HK-2 (cell line): ENCODE results near the gene TNRC18.
"Not testable (repeated sequence)": the region's sequence is repeated elsewhere in the genome, so short reads cannot be mapped to it uniquely, and the experiment has no call there.

ENCODE experiments used
- DNase-seq: peaks from one replicate; pipeline ENCODE4 v3.0.0-alpha.2; 2018; ENCODE audit not compliant: unreplicated experiment

Gene TNRC18

GRCh38 chr7:5379546-5379945 lies 44.1 kb downstream of the TNRC18 start:
- DNase-seq, result no peak

GRCh38 chr7:5377816-5378215 lies 45.8 kb downstream of the TNRC18 start:
- no peak for DNase-seq

GRCh38 chr7:5377279-5377678 lies 46.4 kb downstream of the TNRC18 start:
- DNase-seq, result no peak

DNA sequence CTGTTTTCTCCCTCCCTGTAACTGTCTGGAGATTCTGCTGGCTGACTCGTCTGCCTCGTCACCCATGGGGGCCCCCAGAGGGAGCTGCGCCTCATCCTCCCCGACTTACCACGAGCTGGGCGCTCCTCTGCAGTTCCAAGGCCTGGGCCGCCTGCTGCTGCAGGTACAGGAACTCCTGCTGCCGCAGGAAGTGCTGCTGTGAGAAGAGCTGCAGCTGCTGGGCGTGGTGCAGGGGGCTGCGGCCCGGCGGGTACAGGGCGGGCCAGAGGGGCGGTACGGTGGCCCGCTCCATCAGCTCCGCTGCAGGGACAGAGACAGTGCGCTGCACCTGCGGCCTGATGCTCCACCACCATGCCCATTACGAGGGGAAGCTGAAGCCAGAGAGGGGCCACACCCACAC lies 47.7 kb downstream of the TNRC18 start:
- no peak for DNase-seq

GRCh38 chr7:5374464-5374863 lies 49.2 kb downstream of the TNRC18 start:
- DNase-seq, result no peak

DNA sequence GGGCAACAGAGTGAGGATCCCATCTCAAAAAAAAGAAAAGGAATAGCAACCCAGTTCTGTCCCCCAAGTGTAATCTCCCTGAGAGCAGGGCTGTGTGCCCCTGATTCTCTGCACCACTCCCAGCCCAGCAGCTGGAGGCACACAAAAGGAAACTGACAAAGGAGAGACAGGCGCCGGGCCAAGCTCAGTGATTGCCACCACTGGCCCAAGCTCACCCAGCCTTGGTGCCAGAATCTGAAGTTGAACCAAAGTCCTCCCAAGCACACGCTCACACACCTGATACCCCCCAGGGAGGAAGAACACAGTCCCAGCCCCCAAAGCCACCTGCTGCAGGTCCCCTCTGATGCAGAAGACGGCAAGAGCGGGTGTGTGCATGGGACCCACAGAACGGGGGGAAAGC lies 50.3 kb downstream of the TNRC18 start:
- no peak for DNase-seq

GRCh38 chr7:5370454-5371353 lies 52.9 kb downstream of the TNRC18 start:
- DNase-seq, result no peak

DNA sequence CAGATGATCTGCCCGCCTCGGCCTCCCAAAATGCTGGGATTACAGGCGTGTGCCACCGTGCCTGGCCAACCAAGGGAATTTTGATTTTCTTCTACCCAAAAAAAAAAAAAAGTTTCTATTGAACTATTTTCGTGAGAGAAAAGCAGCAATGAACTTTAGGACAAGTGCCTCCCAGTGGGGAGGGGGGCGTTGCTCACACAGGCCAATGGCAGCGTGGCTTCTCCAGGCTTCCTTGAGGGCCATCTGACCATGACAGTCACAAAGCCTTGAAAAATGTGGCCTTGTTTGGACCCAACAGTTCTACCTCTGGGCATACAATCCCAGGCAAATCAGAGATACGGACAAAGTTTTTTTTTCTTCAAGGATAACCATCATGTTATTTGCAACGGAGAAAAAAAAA lies 56.0 kb downstream of the TNRC18 start:
- no peak for DNase-seq

GRCh38 chr7:5365976-5366625 lies 57.5 kb downstream of the TNRC18 start:
- DNase-seq, result peak; percentile 55

DNA sequence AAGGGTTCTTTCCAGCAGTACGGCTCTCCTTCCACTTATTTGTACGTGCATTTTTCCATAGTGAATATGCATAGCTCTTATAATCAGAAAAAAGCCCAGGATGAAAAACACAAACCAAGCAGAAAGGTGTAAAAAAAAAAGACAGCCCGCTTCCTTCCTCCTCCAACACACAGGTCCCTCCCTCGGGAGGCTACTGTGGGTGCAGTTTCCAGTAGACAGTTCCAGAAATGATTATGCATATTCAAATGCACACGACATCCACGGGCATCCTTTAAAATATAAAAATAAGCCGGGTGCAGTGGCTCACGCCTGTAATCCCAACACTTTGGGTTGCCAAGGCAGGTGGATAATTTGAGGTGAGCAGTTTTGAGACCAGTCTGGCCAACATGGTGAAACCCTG lies 59.9 kb downstream of the TNRC18 start:
- no peak for DNase-seq

- no peak for DNase-seq
These were observed 61.2 kb downstream of the TNRC18 start for GRCh38 chr7:5362466-5362865.

DNA sequence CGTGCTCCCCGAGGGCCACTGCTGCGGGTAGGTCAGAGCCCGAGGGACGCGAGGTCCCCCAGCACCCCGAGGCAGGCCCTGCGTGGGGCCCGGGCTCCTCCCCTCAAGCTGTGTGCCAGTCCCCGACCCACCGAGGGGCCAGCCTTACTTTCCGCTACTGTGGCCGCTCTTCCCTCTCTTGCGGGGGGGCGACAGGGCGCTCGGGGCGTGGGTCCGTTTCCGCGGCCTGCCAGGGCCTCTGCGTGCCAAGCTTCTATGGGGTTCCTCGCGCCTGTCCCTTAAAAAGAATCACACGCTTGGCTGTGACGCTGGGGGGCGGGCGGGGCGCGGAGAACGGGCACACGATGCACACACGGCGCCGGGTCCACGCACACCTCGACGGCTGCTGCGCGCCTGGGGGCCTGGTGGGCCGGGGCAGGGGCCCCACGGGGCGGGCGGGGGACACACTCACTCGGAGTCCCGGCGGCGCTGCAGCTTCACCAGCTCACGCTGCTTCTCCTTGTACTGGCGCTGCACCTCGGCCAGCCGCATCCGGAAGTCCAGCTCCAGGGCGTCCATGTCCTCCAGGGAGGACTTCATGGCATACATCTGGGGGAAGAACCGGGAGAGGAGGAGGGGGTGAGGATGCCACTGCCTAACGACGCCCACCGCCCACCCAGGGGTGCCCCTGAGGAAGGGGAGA lies 62.0 kb downstream of the TNRC18 start:
- DNase-seq, result no peak

GRCh38 chr7:5360971-5361370 lies 62.7 kb downstream of the TNRC18 start:
- no peak for DNase-seq

DNA sequence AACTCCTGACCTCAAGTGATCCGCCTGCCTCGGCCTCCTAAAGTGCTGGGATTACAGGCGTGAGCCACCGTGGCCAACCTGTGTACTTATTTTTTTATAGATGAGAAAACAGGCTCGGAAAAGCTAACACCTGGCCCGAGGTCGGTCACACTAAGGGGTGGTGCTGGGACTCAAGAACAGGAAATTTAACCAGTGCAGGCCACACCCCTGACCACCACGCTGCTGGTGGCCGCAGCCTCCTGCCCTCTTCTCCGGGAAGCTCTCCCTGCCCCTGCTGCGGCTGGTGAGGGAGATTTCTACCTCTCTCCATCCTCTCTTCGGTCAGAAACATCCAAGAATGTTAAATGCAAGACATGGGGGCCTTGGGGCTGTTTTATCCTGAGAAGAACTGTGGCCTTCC lies 63.2 kb downstream of the TNRC18 start:
- no peak for DNase-seq

DNA sequence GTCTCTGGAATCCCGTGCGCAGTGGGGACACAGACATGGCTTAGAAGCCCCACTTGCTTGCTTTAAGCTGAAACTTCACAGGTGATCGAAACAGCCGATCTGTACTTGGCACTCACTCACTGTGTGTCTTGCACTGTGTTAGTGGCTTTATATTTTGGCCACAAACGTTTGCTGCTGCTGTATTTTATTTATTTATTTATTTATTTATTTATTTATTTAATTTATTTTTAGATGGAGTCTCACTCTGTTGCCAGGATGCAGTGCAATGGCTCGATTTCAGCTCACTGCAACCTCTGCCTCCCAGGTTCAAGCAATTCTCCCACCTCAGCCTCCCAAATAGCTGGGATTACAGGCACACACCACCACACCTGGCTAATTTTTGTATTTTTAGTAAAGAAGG lies 63.6 kb downstream of the TNRC18 start:
- not testable (repeated sequence) for DNase-seq

DNA sequence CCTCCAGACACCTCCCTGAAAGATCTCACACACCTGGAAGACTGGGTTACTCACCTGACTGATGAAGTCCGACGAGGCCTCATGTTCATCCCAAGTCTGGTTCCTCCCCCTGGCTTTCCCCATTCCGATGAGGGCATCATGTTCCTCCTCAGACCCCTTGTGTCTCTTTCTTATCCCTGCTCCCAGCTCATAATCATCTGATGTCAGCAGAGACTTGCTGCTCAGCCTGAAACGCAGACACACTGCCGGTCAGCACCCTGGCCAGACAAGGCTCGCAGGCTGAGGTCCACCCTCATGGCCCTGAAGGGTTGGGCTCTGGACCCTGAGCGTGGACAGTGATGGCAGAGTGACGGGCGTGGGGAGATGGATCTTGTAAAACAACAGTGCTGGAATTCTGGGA lies 64.3 kb downstream of the TNRC18 start:
- no peak for DNase-seq

DNA sequence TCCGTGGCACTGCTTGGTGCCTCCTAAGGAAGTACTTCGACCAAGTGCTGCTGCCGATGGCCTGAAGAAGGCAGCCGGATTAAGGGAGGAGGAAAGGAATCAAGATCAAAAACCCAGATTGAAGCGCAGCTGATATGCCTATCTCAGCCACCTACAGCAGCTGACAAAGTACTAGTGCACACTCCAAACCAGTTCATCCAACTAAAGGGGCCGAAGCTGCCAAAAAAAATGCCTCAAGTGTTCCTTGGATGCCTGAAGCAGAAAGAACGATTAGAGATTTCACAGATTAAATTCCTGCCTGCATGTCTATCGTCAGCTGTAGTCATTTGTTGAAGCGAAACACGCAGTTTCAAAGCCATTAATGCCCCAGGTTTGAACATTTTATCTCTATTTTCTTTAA lies 65.7 kb downstream of the TNRC18 start:
- no peak for DNase-seq

GRCh38 chr7:5356751-5357119 lies 66.9 kb downstream of the TNRC18 start:
- DNase-seq, result no peak

- no peak for DNase-seq
These were observed 69.0 kb downstream of the TNRC18 start for GRCh38 chr7:5354460-5355232.

DNA sequence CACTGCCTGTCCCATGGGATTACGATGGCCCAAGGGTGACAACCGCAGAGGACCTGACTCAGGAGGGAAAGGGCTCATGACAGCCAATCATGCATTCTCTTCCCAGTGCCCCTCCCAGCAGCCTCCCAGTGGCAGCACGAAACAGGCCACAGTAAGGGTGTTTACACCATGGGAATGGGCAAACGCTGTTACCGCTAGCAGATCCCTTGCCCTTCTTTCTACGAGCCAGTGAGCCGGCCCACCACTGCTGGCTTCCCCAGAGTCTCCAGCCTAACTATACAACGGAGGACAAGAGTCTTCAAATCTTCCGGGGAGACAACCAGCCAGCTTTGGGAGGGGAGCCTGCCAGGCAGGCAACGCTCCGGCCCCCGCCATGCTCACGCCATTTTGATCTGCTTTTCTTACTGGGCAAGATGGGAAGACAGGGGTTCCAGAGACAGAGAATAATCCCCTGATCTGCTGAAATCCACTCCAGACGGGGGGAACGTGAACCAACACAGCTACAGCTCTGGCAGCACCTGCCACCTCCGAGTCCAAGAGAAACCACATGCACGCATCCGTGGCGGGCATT lies 71.1 kb downstream of the TNRC18 start:
- DNase-seq, result no peak

DNA sequence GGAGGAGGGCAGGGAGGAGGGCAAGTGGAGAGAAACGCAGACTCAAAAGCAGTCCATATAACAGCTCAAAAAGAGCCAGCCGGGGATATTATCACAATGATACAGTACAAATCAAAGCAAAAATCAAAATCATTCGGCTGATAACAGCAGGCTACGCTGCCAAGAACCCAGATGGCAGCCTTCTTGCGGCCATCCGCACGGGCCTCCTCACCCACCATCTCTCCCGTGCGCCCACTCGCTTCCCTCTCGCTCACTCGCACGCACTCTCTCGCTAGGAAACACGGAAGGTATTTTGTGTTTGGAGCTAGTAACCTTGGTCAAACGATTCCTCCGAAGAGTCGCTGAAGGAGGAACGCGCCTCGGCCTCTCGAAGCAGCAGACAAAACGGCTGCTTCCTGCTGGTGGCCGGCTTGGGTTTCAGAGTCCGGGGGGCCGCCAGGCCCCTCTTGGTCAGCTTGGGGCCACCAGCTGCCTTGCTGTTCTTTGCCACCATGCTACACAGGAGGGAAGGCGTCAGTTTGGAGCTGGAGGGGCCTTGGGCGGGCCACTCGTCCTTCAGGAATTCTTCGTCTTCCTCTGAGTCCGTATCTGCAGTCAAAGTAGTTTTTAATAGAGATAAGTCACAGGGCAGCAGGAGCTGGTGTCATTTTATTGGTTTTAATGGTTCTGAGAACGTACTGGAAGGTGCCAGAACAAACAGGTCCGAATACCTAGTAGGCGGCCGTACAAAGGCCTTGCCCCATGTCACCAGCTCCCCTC lies 71.9 kb downstream of the TNRC18 start:
- no peak for DNase-seq
